Breast epithelium (tissue), 3 donors: Measurements from ENCODE around the gene NEK6.

ENCODE experiments used
- CTCF ChIP-seq, 3 donors: fragments of 450-650 bp; IDR thresholded peaks; one replicate each; pipeline ENCODE4 v1.5.1; 2016 to 2017; ENCODE audit warnings: antibody characterized with exemption in 3 of 3, mild to moderate bottlenecking in 3 of 3, moderate library complexity in 3 of 3
- POLR2A ChIP-seq: fragments of 450-650 bp; IDR thresholded peaks from one replicate; pipeline ENCODE4 v1.6.1; 2016; ENCODE audit warnings: antibody characterized with exemption, mild to moderate bottlenecking, moderate library complexity

DNA sequence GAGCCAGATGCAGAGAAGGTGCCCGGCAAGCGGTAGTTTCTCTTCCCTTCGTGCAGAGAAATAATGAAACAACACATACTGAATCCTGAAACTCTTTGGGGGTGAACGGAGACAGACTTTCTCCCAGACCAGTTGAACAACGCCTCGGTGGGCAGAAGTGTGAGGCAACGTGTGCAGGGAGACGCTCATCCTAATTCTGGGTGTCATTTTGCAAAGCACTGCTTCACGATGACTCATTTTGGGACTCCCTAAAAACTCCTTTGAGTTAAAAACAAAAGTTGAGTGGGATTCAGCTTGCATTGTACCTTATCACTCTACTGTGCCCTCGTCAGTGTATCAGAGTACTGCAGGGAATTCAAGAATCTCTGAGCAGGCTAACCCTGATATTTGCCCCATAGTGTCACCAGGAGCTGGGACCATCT lies 3.5 kb upstream of the NEK6 start:
- TF ChIP-seq CTCF (IDR thresholded peaks at IDR 0.05) (no peak), POLR2A (no peak)
